Measurements from ENCODE around the gene SLC6A19.

The SLC6A19 gene

DNA sequence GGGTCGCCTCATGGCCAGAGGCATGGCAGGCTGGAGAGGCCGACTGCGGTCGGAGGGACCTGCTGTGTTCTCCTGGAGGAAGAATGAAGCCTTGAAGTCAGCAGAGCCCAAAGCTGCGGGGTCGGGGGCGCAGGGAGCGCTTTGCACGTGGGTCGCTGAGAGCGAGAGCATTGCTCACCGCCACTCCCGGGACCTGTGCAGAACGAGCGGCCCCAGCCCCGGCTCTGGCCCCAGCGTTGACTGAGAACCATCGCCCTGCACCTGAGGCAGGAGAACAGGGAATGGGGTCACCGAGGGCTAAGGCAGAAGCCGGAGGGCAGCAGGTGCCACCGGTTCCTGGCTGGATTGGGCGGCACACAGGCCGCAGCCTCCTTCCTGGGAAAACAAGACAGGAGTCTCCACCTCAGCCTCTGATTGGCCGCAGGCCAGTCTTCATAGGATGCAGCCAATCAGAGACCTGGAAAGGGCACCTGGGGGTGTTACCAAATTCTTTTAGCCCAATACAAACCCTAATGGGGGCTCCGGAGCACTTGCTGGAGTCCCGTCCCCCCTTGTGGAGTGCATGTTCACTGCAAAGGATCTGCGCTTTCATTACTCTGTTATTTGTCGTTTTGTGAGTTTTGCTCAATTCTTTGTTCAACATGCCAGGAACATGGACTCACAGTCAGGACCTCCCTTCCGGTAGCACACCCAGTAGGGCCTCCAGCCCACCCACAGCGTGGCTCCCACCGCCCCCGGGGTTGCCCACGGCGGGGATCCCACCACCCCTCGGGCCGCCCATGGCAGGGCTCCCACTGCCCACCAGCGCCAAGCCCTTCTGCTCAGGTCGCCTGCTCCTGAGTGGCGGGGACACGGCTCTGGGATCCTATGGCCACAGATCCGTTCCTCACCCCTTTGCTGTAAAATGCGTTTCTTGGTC is 24.7 kb upstream of the SLC6A19 start:
- Histone ChIP-seq H3K9me3 (ENCODE audit: severe bottlenecking) (no peaks in the 10 kb centered on the region), H3K36me3 (no peaks in the 10 kb centered on the region), H3K27me3 (ENCODE audit: insufficient read depth, low read depth, severe bottlenecking) (no peaks in the 10 kb centered on the region), H3K27ac (no peak overlapping the region), H3K4me3 (ENCODE audit: low read depth, low read length) (no peak overlapping the region)
- TF ChIP-seq, protein P1, sequence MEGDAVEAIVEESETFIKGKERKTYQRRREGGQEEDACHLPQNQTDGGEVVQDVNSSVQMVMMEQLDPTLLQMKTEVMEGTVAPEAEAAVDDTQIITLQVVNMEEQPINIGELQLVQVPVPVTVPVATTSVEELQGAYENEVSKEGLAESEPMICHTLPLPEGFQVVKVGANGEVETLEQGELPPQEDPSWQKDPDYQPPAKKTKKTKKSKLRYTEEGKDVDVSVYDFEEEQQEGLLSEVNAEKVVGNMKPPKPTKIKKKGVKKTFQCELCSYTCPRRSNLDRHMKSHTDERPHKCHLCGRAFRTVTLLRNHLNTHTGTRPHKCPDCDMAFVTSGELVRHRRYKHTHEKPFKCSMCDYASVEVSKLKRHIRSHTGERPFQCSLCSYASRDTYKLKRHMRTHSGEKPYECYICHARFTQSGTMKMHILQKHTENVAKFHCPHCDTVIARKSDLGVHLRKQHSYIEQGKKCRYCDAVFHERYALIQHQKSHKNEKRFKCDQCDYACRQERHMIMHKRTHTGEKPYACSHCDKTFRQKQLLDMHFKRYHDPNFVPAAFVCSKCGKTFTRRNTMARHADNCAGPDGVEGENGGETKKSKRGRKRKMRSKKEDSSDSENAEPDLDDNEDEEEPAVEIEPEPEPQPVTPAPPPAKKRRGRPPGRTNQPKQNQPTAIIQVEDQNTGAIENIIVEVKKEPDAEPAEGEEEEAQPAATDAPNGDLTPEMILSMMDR (IDR thresholded peaks at IDR 0.05; ENCODE audit: low read depth, low read length) = no peak
- DNase-seq = peak; percentile 47

DNA sequence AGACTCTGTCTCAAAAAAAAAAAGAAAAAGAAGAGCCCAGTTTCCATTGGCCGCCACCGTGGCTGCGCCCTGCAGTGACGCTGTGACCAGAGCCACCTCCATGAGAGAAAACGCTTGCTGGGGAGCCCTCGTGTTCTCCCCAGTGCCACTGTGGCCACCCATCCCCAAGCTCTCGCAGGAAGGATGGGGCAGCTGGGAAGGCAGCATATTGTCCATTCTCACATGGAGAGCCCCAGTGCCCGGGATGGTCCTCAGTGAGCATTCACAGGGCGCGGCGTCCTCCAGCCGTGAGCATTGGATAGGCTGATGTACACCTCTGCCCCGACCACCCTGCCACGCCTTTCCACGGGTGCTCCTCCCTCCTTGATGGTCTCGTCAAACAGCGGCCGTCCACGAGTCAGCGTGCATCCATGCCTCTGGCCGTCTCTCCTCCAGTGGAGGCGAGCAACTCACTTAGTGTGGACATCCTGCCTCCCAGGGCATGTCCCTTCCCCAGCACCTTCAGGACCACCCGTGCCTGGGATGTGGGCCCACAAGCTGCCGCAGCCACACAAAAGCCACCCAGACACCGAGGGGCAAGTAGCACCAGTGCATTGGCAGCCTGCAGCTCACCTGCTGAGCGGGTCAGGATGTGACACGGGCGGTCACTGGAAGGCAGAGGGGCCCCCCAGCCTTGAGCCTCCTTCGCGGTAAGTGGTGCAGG is 23.4 kb upstream of the SLC6A19 start:
- no peak for DNase-seq
- Histone ChIP-seq H3K9me3 (ENCODE audit: severe bottlenecking) (no peaks in the 10 kb centered on the region), H3K27ac (no peak overlapping the region), H3K27me3 (ENCODE audit: insufficient read depth, low read depth, severe bottlenecking) (no peaks in the 10 kb centered on the region), H3K36me3 (no peaks in the 10 kb centered on the region), H3K4me3 (ENCODE audit: low read depth, low read length) (no peak overlapping the region)
- TF ChIP-seq, protein P1 (IDR thresholded peaks at IDR 0.05; ENCODE audit: low read depth, low read length) = no peak

GRCh38 chr5:1178529-1179382 is 22.6 kb upstream of the SLC6A19 start:
- H3K4me3 ChIP-seq (ENCODE audit: low read depth, low read length) = no peak overlapping the region
- TF ChIP-seq, protein P1 (IDR thresholded peaks at IDR 0.05; ENCODE audit: low read depth, low read length) = no peak
- H3K36me3 ChIP-seq = no peaks in the 10 kb centered on the region
- DNase-seq = no peak
- H3K27me3 ChIP-seq (ENCODE audit: insufficient read depth, low read depth, severe bottlenecking) = no peaks in the 10 kb centered on the region
- no peak overlapping the region for H3K27ac ChIP-seq
- H3K9me3 ChIP-seq (ENCODE audit: severe bottlenecking) = no peaks in the 10 kb centered on the region

GRCh38 chr5:1179383-1179715 is 22.0 kb upstream of the SLC6A19 start:
- TF ChIP-seq, protein P1 (IDR thresholded peaks at IDR 0.05; ENCODE audit: low read depth, low read length) = no peak
- no peak for DNase-seq
- Histone ChIP-seq H3K9me3 (ENCODE audit: severe bottlenecking) (no peaks in the 10 kb centered on the region), H3K27me3 (ENCODE audit: insufficient read depth, low read depth, severe bottlenecking) (no peaks in the 10 kb centered on the region), H3K4me3 (ENCODE audit: low read depth, low read length) (no peak overlapping the region), H3K36me3 (no peaks in the 10 kb centered on the region), H3K27ac (no peak overlapping the region)

- no peak overlapping the region for H3K27ac ChIP-seq
- H3K9me3 ChIP-seq (ENCODE audit: severe bottlenecking) = no peaks in the 10 kb centered on the region
- H3K36me3 ChIP-seq = no peaks in the 10 kb centered on the region
- H3K27me3 ChIP-seq (ENCODE audit: insufficient read depth, low read depth, severe bottlenecking) = no peaks in the 10 kb centered on the region
- TF ChIP-seq, protein P1 (IDR thresholded peaks at IDR 0.05; ENCODE audit: low read depth, low read length) = no peak
- no peak for DNase-seq
- H3K4me3 ChIP-seq (ENCODE audit: low read depth, low read length) = no peak overlapping the region
Measured at GRCh38 chr5:1180096-1180495, 21.3 kb upstream of the SLC6A19 start.

All from WERI-Rb-1 (cell line).